SK-N-MC (cell line): Measurements from ENCODE around the gene NTN5.

ENCODE experiments used
- FOXP2 ChIP-seq: optimal IDR thresholded peaks from 2 replicates; pipeline ENCODE3; 2011; ENCODE audit warnings: mild to moderate bottlenecking, moderate library complexity; ENCODE audit not compliant: insufficient read depth; ENCODE audit errors: extremely low read length, control extremely low read depth
- POLR2AphosphoS5 ChIP-seq: IDR thresholded peaks from 2 replicates; pipeline ENCODE4 v1.6.1; 2012; ENCODE audit warnings: mild to moderate bottlenecking, low read depth, low read length, borderline replicate concordance

DNA sequence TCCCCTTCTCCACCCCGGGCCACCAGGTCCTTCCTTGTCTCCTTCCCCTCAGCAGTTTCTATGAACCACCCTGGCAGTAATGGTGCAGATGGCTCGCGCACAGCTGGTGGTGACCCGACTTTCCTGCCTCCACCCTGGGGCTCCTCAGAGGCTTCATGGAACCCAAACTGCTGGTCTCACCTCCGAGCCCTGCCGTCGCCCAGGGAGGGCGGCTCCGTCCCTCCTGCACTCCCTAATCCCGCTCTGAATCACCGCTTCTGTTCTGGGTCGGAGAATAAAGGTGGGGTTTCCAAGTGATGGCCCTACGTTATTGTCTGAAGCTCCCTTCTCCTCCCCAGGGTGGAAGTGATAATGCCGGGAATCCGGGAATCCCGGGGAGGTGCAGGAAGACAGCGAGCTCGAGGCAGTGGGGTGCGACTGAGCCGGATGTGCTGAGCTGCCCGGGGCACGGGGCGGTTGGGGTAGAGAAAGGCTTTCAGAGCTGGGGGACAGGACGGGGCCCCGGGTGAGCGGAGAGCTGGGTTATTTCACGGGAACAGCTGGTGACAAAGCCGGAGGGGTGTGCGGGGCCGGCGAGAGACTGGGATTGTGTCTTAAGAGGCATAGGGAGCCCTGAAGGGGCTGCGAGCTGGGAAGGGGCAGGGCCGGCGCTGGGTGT lies 23.7 kb upstream of the NTN5 start:
- no peak for TF ChIP-seq FOXP2
- TF ChIP-seq POLR2AphosphoS5 = 0 out of 2 replicates have a peak, but pooled peaks have one; percentile 13
